ENCODE results near the gene PTP4A2.

DNA sequence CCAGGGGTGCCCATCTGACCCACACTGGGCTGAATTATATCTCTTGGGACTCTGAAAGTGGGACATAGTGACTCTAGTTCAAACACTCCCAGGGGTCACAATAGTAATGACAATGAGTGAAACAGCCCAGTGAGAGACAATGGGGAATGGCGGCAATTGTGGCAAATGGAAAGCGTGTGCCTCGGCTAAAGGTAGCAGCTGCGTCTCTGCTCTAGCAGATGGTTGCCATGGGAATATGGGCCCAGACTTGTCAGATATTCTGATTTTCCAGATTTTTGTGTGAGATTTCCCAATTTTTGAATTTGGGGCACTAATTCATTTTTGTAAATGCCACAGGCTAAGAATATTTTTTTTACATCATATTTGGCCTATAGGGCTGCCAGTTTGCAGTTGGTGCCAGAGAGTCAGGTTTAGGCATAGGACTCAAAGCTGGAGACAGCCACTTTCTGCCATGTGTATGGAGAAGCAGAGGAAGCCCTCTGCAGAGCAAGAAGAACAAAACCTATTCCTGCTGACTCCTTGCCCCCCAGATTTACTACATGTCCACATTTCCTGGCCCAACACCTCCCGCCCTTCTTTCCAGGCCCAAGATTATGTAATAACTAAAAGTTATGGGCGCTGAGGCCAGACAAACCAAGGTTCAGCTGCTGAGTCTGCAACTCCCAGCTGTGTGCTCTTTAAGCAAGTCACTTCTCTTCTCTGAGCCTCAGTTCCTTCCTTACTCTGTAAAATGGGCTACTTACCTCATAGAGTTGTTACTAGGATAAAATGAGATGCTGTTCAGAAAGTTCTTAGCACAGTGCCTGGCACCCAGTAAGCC, 21.6 kb upstream of the PTP4A2 start:
- TF ChIP-seq, protein P1, sequence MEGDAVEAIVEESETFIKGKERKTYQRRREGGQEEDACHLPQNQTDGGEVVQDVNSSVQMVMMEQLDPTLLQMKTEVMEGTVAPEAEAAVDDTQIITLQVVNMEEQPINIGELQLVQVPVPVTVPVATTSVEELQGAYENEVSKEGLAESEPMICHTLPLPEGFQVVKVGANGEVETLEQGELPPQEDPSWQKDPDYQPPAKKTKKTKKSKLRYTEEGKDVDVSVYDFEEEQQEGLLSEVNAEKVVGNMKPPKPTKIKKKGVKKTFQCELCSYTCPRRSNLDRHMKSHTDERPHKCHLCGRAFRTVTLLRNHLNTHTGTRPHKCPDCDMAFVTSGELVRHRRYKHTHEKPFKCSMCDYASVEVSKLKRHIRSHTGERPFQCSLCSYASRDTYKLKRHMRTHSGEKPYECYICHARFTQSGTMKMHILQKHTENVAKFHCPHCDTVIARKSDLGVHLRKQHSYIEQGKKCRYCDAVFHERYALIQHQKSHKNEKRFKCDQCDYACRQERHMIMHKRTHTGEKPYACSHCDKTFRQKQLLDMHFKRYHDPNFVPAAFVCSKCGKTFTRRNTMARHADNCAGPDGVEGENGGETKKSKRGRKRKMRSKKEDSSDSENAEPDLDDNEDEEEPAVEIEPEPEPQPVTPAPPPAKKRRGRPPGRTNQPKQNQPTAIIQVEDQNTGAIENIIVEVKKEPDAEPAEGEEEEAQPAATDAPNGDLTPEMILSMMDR (IDR thresholded peaks at IDR 0.05 in 4 of 5, conservative IDR thresholded peaks at IDR 0.05 in 1 of 5) = no peak
- TF ChIP-seq POLR2A (IDR thresholded peaks at IDR 0.05) = no peak
